ENCODE measurements around the gene PRRT1B.

The PRRT1B gene

GRCh38 chr9:131591845-131592208 lies 46.5 kb downstream of the PRRT1B start:
- H3K27ac ChIP-seq: no peak overlapping the region
- no peak for DNase-seq (ENCODE audit: low read depth, low spot score)

GRCh38 chr9:131593091-131593820 lies 47.9 kb downstream of the PRRT1B start:
- H3K27ac ChIP-seq: no peak overlapping the region
- DNase-seq (ENCODE audit: low read depth, low spot score): no peak

GRCh38 chr9:131593936-131594665 lies 48.8 kb downstream of the PRRT1B start:
- no peak overlapping the region for H3K27ac ChIP-seq

GRCh38 chr9:131594906-131595665 lies 49.8 kb downstream of the PRRT1B start:
- no peak for DNase-seq (ENCODE audit: low read depth, low spot score)
- H3K27ac ChIP-seq: no peak overlapping the region

More at GRCh38 chr9:131593936-131594665, 48.8 kb downstream of the PRRT1B start:
- no peak for DNase-seq (ENCODE audit: low read depth, low spot score)

GRCh38 chr9:131595696-131596429 lies 50.5 kb downstream of the PRRT1B start:
- DNase-seq (ENCODE audit: low read depth, low spot score): no peak
- H3K27ac ChIP-seq: no peak overlapping the region

GRCh38 chr9:131596430-131596743 lies 51.1 kb downstream of the PRRT1B start:
- DNase-seq (ENCODE audit: low read depth, low spot score): no peak
- H3K27ac ChIP-seq: no peak overlapping the region

GRCh38 chr9:131597246-131597645 lies 51.9 kb downstream of the PRRT1B start:
- no peak overlapping the region for H3K27ac ChIP-seq

GRCh38 chr9:131598121-131598520 lies 52.8 kb downstream of the PRRT1B start:
- H3K27ac ChIP-seq: no peak overlapping the region
- DNase-seq (ENCODE audit: low read depth, low spot score): no peak

More at GRCh38 chr9:131597246-131597645, 51.9 kb downstream of the PRRT1B start:
- DNase-seq (ENCODE audit: low read depth, low spot score): no peak

- no peak overlapping the region for H3K27ac ChIP-seq
- no peak for DNase-seq (ENCODE audit: low read depth, low spot score)
These were observed 56.4 kb downstream of the PRRT1B start for GRCh38 chr9:131601683-131602181.

GRCh38 chr9:131603199-131603598 lies 57.9 kb downstream of the PRRT1B start:
- no peak overlapping the region for H3K27ac ChIP-seq
- no peak for DNase-seq (ENCODE audit: low read depth, low spot score)

GRCh38 chr9:131603711-131604439 lies 58.6 kb downstream of the PRRT1B start:
- H3K27ac ChIP-seq: no peak overlapping the region

GRCh38 chr9:131605770-131606590 lies 60.7 kb downstream of the PRRT1B start:
- no peak for DNase-seq (ENCODE audit: low read depth, low spot score)
- no peak overlapping the region for H3K27ac ChIP-seq

More at GRCh38 chr9:131603711-131604439, 58.6 kb downstream of the PRRT1B start:
- no peak for DNase-seq (ENCODE audit: low read depth, low spot score)

- no peak overlapping the region for H3K27ac ChIP-seq
- no peak for DNase-seq (ENCODE audit: low read depth, low spot score)
These were observed 61.7 kb downstream of the PRRT1B start for GRCh38 chr9:131606896-131607567.

GRCh38 chr9:131607591-131607990 lies 62.3 kb downstream of the PRRT1B start:
- no peak for DNase-seq (ENCODE audit: low read depth, low spot score)
- H3K27ac ChIP-seq: no peak overlapping the region

GRCh38 chr9:131608493-131609037 lies 63.2 kb downstream of the PRRT1B start:
- H3K27ac ChIP-seq: peak overlapping the region; percentile 45
- DNase-seq (ENCODE audit: low read depth, low spot score): peak; percentile 37

Data from epithelial cell of prostate (primary cell).